AG08396 (cell line): ENCODE measurements around the gene SLC13A1.
"Not testable (repeated sequence)": the region's sequence is repeated elsewhere in the genome, so short reads cannot be mapped to it uniquely, and the experiment has no call there.

ENCODE experiments used
- DNase-seq: peaks from one replicate; pipeline ENCODE4 v3.0.0; 2012; ENCODE audit warnings: low spot score, mixed read lengths

Gene SLC13A1

GRCh38 chr7:123126171-123126570 lies 73.6 kb downstream of the SLC13A1 start:
- no peak for DNase-seq

GRCh38 chr7:123125231-123125630 lies 74.5 kb downstream of the SLC13A1 start:
- no peak for DNase-seq

DNA sequence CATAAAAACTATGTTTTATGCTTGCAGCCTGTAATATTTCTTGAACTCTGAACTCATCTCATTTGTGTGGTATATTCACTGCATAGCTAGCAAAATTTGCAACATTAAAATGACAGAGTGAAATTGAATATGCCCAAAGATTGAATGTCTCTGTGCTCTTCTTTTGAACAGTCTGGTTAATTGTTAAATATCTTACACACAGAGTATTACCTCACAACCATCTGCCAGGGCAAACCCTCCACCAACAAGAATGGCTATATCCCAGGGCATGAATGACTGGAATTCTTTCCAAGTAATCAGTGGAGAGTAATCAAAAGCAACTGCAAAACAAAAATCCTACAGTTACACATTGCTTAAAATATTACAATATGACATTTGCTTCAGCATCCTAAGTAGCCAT lies 76.9 kb downstream of the SLC13A1 start:
- no peak for DNase-seq

DNA sequence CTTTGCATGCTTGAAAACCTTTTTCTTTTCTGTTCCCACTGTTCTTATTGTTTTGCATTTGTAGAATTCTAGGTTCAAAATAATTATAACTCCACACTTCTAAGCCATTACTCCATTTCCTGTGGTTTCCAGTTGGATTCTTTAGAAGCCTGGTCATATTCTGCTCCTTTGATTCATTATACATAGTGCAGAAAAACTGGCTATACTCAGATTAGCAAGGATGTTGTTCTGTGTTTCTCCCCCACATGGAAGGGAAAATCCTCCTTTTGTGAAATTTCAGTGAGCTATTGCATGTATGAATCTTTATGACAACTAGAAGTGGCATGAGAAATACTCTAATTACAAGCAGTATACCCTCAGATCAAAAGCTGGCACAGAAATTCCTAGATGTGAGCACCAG lies 79.5 kb downstream of the SLC13A1 start:
- DNase-seq, result no peak

DNA sequence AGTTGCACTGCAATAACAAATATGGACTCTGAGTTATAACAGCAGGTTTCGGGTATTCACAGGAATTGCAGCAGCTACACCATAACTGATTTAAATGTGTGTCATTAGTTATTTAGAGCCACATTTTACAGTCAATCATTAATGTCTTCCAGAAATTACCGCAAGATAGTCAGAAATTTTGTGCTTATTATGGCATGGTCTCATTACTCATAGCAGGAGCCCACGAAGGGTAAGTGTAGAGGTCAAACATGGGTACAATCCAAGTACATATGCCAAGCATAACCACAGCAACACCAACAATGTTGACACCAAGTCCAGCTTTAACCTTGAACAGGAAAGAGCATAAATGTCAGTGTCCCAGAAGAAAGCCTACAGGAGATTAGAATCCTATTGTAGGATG lies 84.4 kb downstream of the SLC13A1 start:
- DNase-seq, result no peak

DNA sequence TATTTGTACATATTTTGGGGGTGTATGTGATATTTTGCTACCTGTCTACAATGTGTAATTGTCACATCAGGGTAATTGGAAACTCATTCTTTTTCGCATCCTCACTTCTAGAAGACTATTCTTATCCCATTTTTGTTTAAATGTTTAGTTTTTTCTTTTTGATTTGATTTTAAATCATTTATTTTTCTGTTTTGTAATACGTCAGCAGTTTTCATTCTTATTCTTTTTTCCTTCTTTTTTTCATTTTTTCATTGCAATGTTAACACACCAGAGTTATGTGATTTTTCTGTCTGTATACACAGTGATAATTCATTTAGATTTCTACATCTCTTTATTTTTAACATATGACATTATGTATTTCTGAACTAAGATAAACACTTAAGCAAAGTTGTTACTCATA lies 85.5 kb downstream of the SLC13A1 start:
- DNase-seq, result no peak

DNA sequence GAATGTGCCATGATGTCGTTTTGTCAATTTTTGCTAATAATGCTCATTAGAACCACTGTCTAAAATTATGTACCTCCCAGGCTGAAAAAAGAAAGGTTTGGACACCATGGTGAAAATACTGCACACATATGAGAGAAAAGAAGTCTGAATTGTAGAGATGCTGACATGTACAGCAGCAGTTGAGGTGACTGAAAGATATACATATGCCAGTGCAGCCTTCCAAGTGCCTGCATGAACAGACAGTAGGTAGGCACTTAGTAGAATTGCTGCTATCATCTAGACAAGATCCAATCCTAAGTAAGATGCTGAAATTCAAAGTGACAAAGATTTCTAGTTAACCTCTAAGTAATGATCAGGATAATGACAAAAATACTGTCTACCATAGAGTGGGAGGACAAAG lies 86.9 kb downstream of the SLC13A1 start:
- no peak for DNase-seq

DNA sequence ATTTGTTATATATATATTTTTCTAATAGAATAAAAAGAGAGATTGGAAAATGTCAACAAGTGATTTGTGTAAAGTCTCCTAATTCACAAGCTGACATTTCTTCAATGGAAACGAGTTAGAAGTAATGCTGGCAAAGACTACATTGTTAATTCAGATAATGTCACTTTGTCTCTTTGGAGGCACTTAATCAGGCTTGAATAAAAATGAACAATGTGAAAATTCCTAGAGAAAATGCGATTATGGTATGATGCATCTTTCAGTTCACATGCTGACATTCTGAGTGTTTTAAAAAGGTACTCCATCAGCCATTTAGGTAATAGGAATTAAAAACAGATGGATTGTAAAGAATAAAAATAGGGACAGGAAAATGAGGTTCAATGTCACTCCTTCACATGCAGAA lies 100.1 kb downstream of the SLC13A1 start:
- no peak for DNase-seq

- DNase-seq, result no peak
Measured at GRCh38 chr7:123096976-123097375, 102.8 kb downstream of the SLC13A1 start.

DNA sequence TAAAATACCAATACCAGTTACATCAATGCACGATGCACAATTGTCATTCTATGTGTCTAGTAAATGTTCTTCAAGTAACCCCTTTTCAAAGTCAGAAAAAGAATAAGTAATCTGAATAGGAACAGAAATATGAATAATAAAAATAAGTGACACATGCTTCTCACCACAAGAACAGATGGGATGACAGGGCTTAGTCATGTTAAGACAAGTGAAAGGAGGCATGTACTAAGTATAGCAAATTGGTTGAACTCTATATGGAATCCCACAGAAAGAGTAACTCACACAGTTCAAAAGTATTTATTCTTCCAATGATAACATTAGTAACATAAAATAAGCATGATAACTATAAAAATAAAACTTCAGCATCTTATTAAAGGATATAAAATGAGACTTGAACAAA lies 103.3 kb downstream of the SLC13A1 start:
- DNase-seq, result no peak

- DNase-seq, result no peak
Measured at GRCh38 chr7:123090456-123090855, 109.3 kb downstream of the SLC13A1 start.

DNA sequence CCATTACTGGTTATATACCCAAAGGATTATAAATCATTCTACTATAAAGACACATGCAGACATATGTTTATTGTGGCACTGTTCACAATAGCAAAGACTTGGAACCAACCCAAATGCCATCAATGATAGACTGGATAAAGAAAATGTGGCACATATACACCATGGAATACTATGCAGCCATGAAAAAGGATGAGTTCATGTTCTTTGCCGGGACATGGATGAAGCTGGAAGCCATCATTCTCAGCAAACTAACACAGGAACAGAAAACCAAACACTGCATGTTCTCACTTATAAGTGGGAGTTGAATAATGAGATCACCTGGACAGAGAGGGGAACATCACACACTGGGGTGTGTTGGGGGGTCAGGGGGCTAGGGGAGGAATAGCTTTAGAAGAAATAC lies 112.9 kb downstream of the SLC13A1 start:
- DNase-seq, result not testable (repeated sequence)

- not testable (repeated sequence) for DNase-seq
Measured at GRCh38 chr7:123084861-123085260, 114.9 kb downstream of the SLC13A1 start.

DNA sequence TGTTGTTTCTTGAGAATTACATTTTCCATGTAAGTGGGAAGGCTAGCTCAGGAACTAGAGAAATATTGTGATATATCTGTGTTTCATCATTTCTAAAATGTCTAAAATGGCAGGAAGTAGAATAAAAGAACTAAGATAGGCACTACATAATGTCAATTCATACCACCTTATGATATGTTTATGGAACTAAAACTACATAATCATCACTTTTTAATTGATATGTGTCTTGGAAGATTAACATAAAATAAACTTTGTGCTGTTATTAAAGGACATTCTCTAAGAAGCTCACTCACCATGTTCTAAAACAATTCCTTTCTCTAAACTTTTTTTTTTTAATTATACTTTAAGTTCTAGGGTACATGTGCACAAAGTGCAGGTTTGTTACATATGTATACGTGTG lies 120.7 kb downstream of the SLC13A1 start:
- no peak for DNase-seq

- DNase-seq, result no peak
Measured at GRCh38 chr7:123075838-123076467, 123.8 kb downstream of the SLC13A1 start.

DNA sequence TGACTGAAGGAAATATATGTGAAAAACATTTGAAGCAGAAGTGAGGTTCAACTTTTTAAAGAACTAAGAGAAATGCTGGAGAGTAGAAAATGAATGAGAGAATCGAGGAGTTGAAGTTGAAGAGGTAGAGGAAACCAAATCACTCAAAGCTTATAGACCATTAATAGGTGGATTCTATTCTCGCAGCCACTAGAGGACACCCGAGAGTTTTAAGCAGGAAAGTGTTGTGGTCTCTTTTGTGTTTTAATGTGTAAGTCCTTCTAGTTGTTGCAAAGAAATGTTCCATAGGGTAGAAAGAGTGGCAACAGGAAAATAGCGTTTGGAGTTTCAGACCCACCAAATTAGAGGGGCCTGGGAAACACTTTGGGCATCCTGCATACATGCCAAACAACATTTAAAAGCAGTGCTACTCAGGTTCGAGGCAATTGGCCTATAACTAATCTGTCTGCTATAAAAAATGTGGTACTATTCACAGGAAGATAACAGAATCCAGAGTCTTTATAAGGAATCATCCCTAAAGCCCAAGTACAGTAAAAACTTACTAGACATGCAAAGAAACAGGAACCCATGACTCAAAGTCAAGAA lies 129.0 kb downstream of the SLC13A1 start:
- no peak for DNase-seq

DNA sequence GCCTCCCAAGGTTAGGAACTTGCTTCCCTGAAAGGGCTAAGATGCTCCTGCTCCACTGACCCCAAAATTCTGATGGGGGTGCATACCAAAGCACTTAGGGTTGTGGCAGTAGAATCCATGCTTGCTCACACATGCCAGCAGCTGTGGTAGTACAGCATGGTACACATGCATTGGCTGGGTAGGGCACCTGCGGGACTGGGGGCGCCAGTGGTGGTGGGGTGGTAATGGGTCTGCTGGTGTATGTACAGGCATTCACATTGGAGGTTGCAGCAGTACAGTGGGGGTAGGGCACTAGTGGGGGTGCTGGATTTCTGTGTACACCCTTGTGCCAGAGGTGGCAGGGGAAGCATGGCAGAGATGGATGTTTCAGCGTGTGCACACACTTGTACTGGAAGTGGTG lies 132.0 kb downstream of the SLC13A1 start:
- DNase-seq, result no peak
